Keratinocyte (primary cell): ENCODE results near the gene BORCS5. TPM values are rescaled to one million over a fixed set of nuclear protein-coding genes. Genes with fewer than 3 reads are reported as not detected.

Experiments
- DNase-seq: peaks from one replicate; pipeline ENCODE4 v3.0.0-alpha.2; 2011; ENCODE audit warnings: low read depth, missing footprints, low spot score
- FAIRE-seq: peaks from 2 replicates; lab custom pipeline; 2011; peaks lifted over from hg19 to GRCh38; lab: Jason Lieb, UNC
- H2AFZ ChIP-seq: 2 replicates; pipeline ENCODE4 v1.6.0; 2012; ENCODE audit warnings: low read length, control low read depth, inconsistent platforms; ENCODE audit not compliant: control insufficient read depth
- H3K27ac ChIP-seq: 2 replicates; pipeline ENCODE4 v1.5.1; 2011; ENCODE audit warnings: low read length; ENCODE audit not compliant: control insufficient read depth, insufficient read depth
- H3K27me3 ChIP-seq: 3 replicates; pipeline ENCODE4 v1.6.0; 2011; ENCODE audit warnings: low read length; ENCODE audit not compliant: control insufficient read depth, insufficient read depth; ENCODE audit errors: extremely low read depth
- H3K36me3 ChIP-seq, 2 experiments: 2 replicates in 1 of 2; 3 replicates in 1 of 2; pipeline ENCODE4 v1.5.1; 2011; ENCODE audit warnings: low read length in 2 of 2, mild to moderate bottlenecking in 1 of 2; ENCODE audit not compliant: control insufficient read depth in 2 of 2, insufficient read depth in 2 of 2; ENCODE audit errors: extremely low read depth in 1 of 2
- H3K4me1 ChIP-seq: 3 replicates; pipeline ENCODE4 v1.5.1; 2011; ENCODE audit warnings: low read length; ENCODE audit not compliant: control insufficient read depth, insufficient read depth; ENCODE audit errors: extremely low read depth
- H3K4me2 ChIP-seq: 3 replicates; pipeline ENCODE4 v1.6.0; 2011; ENCODE audit warnings: low read depth, low read length; ENCODE audit not compliant: control insufficient read depth, insufficient read depth; ENCODE audit errors: extremely low read depth
- H3K4me3 ChIP-seq, 3 experiments: fragments of 200-600 bp in 1 of 3; sonication (generic) in 1 of 3; 2 replicates in 2 of 3; 3 replicates in 1 of 3; pipeline ENCODE4 v1.5.1; 2011 to 2016; ENCODE audit warnings: low read length in 3 of 3, mild to moderate bottlenecking in 3 of 3, control low read depth in 2 of 3, inconsistent platforms in 1 of 3, low read depth in 1 of 3, mixed read lengths in 1 of 3, mixed run types in 1 of 3, moderate library complexity in 1 of 3; ENCODE audit not compliant: control insufficient read depth in 2 of 3, insufficient read depth in 2 of 3; ENCODE audit errors: extremely low read depth in 1 of 3
- H3K79me2 ChIP-seq: 2 replicates; pipeline ENCODE4 v1.6.0; 2012; ENCODE audit warnings: low read length; ENCODE audit not compliant: control insufficient read depth, insufficient read depth
- H3K9ac ChIP-seq: 3 replicates; pipeline ENCODE4 v1.6.0; 2011; ENCODE audit warnings: low read length; ENCODE audit not compliant: control insufficient read depth, insufficient read depth; ENCODE audit errors: extremely low read depth
- H3K9me1 ChIP-seq: 3 replicates; pipeline ENCODE4 v1.6.0; 2011; ENCODE audit warnings: low read length; ENCODE audit not compliant: control insufficient read depth, insufficient read depth; ENCODE audit errors: extremely low read depth
- H3K9me3 ChIP-seq: 2 replicates; pipeline ENCODE4 v1.5.1; 2012; ENCODE audit warnings: low read depth, low read length; ENCODE audit not compliant: control insufficient read depth
- H4K20me1 ChIP-seq: 3 replicates; pipeline ENCODE4 v1.6.0; 2011; ENCODE audit warnings: low read length; ENCODE audit not compliant: control insufficient read depth, insufficient read depth; ENCODE audit errors: extremely low read depth
- CTCF ChIP-seq, 3 experiments: IDR thresholded peaks in 1 of 3; conservative IDR thresholded peaks in 1 of 3; optimal IDR thresholded peaks in 1 of 3; 2 replicates in 2 of 3; 3 replicates in 1 of 3; pipeline versions ENCODE3 to v1.5.1; 2011; ENCODE audit warnings: low read length in 3 of 3, mild to moderate bottlenecking in 3 of 3, moderate library complexity in 2 of 3, control low read depth in 1 of 3, inconsistent platforms in 1 of 3; ENCODE audit not compliant: insufficient read depth in 2 of 3; ENCODE audit errors: extremely low read depth in 1 of 3
- EZH2 ChIP-seq: IDR thresholded peaks from one replicate; pipeline ENCODE4 v1.6.1; 2012; ENCODE audit warnings: inconsistent platforms, mild to moderate bottlenecking, low read length, moderate library complexity
- dilution Hi-C: fragments of 300-500 bp; cut with MboI; formaldehyde crosslinking; loops from one replicate; pipeline ENCODE4 v1.7.0; 2020; ENCODE audit warnings: low sequenced_read_pairs; ENCODE audit not compliant: extremely low pct_ligation_motif_present
- polyA plus RNA-seq, 5 experiments: library from polyadenylated mRNA; depleted of rRNA in 3 of 5; stranded (reverse) in 3 of 5; stranded (forward) in 1 of 5; unstranded in 1 of 5; fragments of >200 nt; gene quantifications; 1 replicate in 1 of 5; 2 replicates in 3 of 5; 3 replicates in 1 of 5; pipeline versions ENCODE4 v1.2.1 to v1.2.3, GENCODE V29; 2011 to 2012; ENCODE audit warnings: missing spikeins in 2 of 5, low read depth in 1 of 5, low replicate concordance in 1 of 5

Gene BORCS5
- polyA plus RNA-seq, 1 donor (not counting 4 experiments of a cell fraction or from before 2014, with no cell fraction given) = 5.4 TPM

- H3K4me1 ChIP-seq = peaks cover 5% of the 10 kb centered on the region
- no peak overlapping the region for H2AFZ ChIP-seq
- H3K9me3 ChIP-seq = no peaks in the 10 kb centered on the region
- TF ChIP-seq CTCF (optimal IDR thresholded peaks at IDR 0.05 in 1 of 3, IDR thresholded peaks at IDR 0.05 in 1 of 3, conservative IDR thresholded peaks at IDR 0.05 in 1 of 3; ENCODE audit: extremely low read depth in 1 of 3, insufficient read depth in 2 of 3, low read length in 3 of 3) = no peak
- TF ChIP-seq EZH2 = no peak
- no peak overlapping the region for H3K4me2 ChIP-seq
- H3K9ac ChIP-seq = no peak overlapping the region
- DNase-seq = no peak
- H3K27me3 ChIP-seq = no peaks in the 10 kb centered on the region
- FAIRE-seq = no peak
- H3K9me1 ChIP-seq = no peaks in the 10 kb centered on the region
- H3K36me3 ChIP-seq = no peaks in the 10 kb centered on the region
- H3K79me2 ChIP-seq = no peaks in the 10 kb centered on the region
- no peak overlapping the region for H3K4me3 ChIP-seq
- H4K20me1 ChIP-seq = no peaks in the 10 kb centered on the region
- no peak overlapping the region for H3K27ac ChIP-seq
- dilution Hi-C loops = no loop called here
Observed at GRCh38 chr12:12392413-12392812, 35.5 kb downstream of the BORCS5 start.

- Histone ChIP-seq H3K4me1 (peaks cover 4% of the 10 kb centered on the region), H4K20me1 (no peaks in the 10 kb centered on the region), H3K9me3 (no peaks in the 10 kb centered on the region), H3K79me2 (no peaks in the 10 kb centered on the region), H3K4me3 (no peak overlapping the region), H3K27ac (no peak overlapping the region), H2AFZ (no peak overlapping the region), H3K36me3 (no peaks in the 10 kb centered on the region), H3K27me3 (no peaks in the 10 kb centered on the region), H3K4me2 (no peak overlapping the region), H3K9ac (no peak overlapping the region), H3K9me1 (no peaks in the 10 kb centered on the region)
- FAIRE-seq (no peak), DNase-seq (no peak)
- no peak for TF ChIP-seq EZH2
- TF ChIP-seq CTCF (optimal IDR thresholded peaks at IDR 0.05 in 1 of 3, IDR thresholded peaks at IDR 0.05 in 1 of 3, conservative IDR thresholded peaks at IDR 0.05 in 1 of 3; ENCODE audit: extremely low read depth in 1 of 3, insufficient read depth in 2 of 3, low read length in 3 of 3) = no peak
- dilution Hi-C loops = no loop called here
Observed at GRCh38 chr12:12393171-12393570, 36.3 kb downstream of the BORCS5 start.
